Activated CD4-positive, alpha-beta T cell treated with anti-CD3 and anti-CD28 coated beads, Interleukin-2, amount 10 ng/mL, durations not matched to agents 7 days and 5 days (primary cell): ENCODE data around the gene TM9SF1. TPM values are rescaled to one million over a fixed set of nuclear protein-coding genes. Genes with fewer than 3 reads are reported as not detected.

Experiments
- CTCF ChIA-PET: fragments of 350-600 bp; sonication (Branson Sonifier 250); formaldehyde crosslinking; loops from one replicate; lab custom pipeline; 2021; ENCODE audit warnings: antibody characterized with exemption; lab: Charles Lee
- POLR2A ChIA-PET: fragments of 350-600 bp; sonication (Branson Sonifier 250); formaldehyde crosslinking; loops from one replicate; lab custom pipeline; 2021; ENCODE audit warnings: antibody characterized with exemption; lab: Charles Lee
- DNase-seq: peaks from one replicate; pipeline ENCODE4 v3.0.0-alpha.2; 2020
- H3K27ac Mint-ChIP-seq: one replicate; pipeline ENCODE4 v1.8.0; 2021; ENCODE audit warnings: mild to moderate bottlenecking, moderate library complexity, mixed read lengths
- H3K27me3 Mint-ChIP-seq: one replicate; pipeline ENCODE4 v1.8.0; 2021; ENCODE audit warnings: mixed read lengths
- H3K36me3 Mint-ChIP-seq: one replicate; pipeline ENCODE4 v1.8.0; 2021; ENCODE audit warnings: low read depth, mixed read lengths
- H3K4me1 Mint-ChIP-seq: one replicate; pipeline ENCODE4 v1.8.0; 2021; ENCODE audit warnings: mixed read lengths
- H3K4me3 Mint-ChIP-seq: one replicate; pipeline ENCODE4 v1.8.0; 2021; ENCODE audit warnings: mild to moderate bottlenecking, moderate library complexity, mixed read lengths
- H3K9me3 Mint-ChIP-seq: one replicate; pipeline ENCODE4 v1.8.0; 2021; ENCODE audit warnings: mixed read lengths
- total RNA-seq, 2 experiments: library from RNA; stranded (reverse); gene quantifications; one replicate each; pipeline ENCODE4 v1.2.3, GENCODE V29; 2021

The TM9SF1 gene
- total RNA-seq, 2 experiments from 2014 or later: 28.6 to 33.2 TPM

DNA sequence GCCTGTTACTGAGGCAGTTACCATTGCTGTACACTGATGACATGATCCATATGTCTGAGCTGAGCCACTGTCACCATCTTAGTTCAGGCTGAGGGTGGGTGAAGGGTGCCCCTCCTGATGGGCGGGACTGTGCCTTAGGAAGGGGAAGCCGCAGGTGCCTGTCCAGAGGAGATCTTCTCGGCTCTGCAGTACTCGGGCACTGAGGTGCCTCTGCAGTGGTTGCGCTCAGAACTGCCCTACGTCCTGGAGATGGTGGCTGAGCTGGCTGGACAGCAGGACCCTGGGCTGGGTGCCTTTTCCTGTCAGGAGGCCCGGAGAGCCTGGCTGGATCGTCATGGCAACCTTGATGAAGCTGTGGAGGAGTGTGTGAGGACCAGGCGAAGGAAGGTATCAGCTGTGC is 44.2 kb downstream of the TM9SF1 start:
- H3K4me1 Mint-ChIP-seq: peaks cover 43% of the 10 kb centered on the region
- peaks cover 67% of the 10 kb centered on the region for H3K36me3 Mint-ChIP-seq
- no peaks in the 10 kb centered on the region for H3K27me3 Mint-ChIP-seq
- H3K27ac Mint-ChIP-seq: peak overlapping the region; percentile 66
- CTCF ChIA-PET: interaction anchor here (1.0 to 4.1 kb wide), 3 partner anchors 10 to 13 kb away, joined by 3 to 57 read pairs (median 5); partner anchors contain the start of genes EMC9 and IRF9
- POLR2A ChIA-PET: interaction anchor here (0.5 kb wide), 1 partner anchor 9 kb away, joined by 4 read pairs; no protein-coding TSS in a partner anchor
- no peaks in the 10 kb centered on the region for H3K9me3 Mint-ChIP-seq
- DNase-seq: no peak
- no peak overlapping the region for H3K4me3 Mint-ChIP-seq

DNA sequence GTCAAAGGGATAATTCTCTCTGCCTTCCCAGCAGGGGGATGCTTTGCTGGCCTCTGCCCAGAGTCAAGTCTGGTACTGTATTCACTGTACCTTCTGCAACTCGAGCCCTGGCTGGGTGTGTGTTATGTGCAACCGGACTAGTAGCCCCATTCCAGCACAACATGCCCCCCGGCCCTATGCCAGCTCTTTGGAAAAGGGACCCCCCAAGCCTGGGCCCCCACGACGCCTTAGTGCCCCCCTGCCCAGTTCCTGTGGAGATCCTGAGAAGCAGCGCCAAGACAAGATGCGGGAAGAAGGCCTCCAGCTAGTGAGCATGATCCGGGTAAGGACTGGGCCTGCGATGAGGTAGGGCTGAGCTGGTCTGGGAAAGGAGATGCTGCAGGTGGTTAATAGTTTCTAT is 44.7 kb downstream of the TM9SF1 start:
- peaks cover 46% of the 10 kb centered on the region for H3K4me1 Mint-ChIP-seq
- no peak overlapping the region for H3K4me3 Mint-ChIP-seq
- no peak for DNase-seq
- H3K27me3 Mint-ChIP-seq: no peaks in the 10 kb centered on the region
- POLR2A ChIA-PET: interaction anchor here (0.5 kb wide), 1 partner anchor 9 kb away, joined by 4 read pairs; no protein-coding TSS in a partner anchor
- peak overlapping the region; percentile 66 for H3K27ac Mint-ChIP-seq
- no peaks in the 10 kb centered on the region for H3K9me3 Mint-ChIP-seq
- CTCF ChIA-PET: interaction anchor here (0.8 to 4.1 kb wide), 4 partner anchors 11 to 285 kb away, joined by 3 to 57 read pairs (median 3); partner anchors contain the start of gene IRF9
- H3K36me3 Mint-ChIP-seq: peaks cover 67% of the 10 kb centered on the region

DNA sequence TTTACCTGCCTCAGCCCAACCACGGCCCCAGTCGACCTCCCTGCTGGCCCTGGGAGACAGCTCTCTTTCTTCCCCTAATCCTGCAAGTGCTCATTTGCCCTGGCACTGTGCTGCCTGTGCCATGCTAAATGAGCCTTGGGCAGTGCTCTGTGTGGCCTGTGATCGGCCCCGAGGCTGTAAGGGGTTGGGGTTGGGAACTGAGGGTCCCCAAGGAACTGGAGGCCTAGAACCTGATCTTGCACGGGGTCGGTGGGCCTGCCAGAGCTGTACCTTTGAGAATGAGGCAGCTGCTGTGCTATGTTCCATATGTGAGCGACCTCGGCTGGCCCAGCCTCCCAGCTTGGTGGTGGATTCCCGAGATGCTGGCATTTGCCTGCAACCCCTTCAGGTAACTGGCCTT is 45.2 kb downstream of the TM9SF1 start:
- no peak for DNase-seq
- H3K9me3 Mint-ChIP-seq: no peaks in the 10 kb centered on the region
- H3K4me3 Mint-ChIP-seq: no peak overlapping the region
- no peaks in the 10 kb centered on the region for H3K27me3 Mint-ChIP-seq
- no peak overlapping the region for H3K27ac Mint-ChIP-seq
- H3K4me1 Mint-ChIP-seq: peaks cover 49% of the 10 kb centered on the region
- H3K36me3 Mint-ChIP-seq: peaks cover 67% of the 10 kb centered on the region
- ChIA-PET POLR2A (no interaction called here), CTCF (interaction anchor here (0.5 to 4.1 kb wide), 4 partner anchors 11 to 285 kb away, joined by 3 to 57 read pairs (median 3); partner anchors contain the start of gene IRF9)

DNA sequence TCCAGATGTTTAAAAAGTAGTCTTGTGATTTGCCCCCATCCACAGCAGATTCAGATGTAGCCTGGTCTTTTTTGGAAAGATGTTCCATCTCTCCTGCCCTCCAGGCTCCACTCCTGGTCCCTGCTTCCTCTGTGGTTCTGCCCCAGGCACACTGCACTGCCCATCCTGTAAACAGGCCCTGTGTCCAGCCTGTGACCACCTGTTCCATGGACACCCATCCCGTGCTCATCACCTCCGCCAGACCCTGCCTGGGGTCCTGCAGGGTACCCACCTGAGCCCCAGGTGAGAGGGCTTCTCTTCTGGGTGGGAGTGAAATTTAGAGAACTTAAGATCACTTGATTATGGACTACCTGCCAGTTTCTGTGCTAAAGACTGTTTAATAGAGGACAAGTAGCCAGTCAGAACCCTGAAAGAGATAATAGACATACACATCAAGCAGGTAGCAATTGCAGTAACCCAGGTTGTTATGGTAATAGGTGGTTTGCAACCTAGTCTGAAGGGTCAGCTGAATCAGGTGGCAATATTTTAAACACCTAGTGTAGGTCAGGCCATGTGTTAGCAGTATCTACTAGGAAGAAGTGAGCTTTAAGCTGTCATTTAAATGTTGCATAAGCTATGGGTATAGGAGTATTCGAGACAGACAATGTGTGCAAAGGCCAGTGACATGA is 45.8 kb downstream of the TM9SF1 start:
- H3K36me3 Mint-ChIP-seq: peaks cover 67% of the 10 kb centered on the region
- H3K4me3 Mint-ChIP-seq: peak overlapping the region; percentile 100
- ChIA-PET POLR2A (no interaction called here), CTCF (interaction anchor here (0.5 to 4.6 kb wide), 4 partner anchors 11 to 40 kb away, joined by 3 to 69 read pairs (median 34); partner anchors contain the start of gene IRF9)
- no peaks in the 10 kb centered on the region for H3K27me3 Mint-ChIP-seq
- peaks cover 50% of the 10 kb centered on the region for H3K4me1 Mint-ChIP-seq
- H3K9me3 Mint-ChIP-seq: no peaks in the 10 kb centered on the region
- H3K27ac Mint-ChIP-seq: no peak overlapping the region
- no peak for DNase-seq

DNA sequence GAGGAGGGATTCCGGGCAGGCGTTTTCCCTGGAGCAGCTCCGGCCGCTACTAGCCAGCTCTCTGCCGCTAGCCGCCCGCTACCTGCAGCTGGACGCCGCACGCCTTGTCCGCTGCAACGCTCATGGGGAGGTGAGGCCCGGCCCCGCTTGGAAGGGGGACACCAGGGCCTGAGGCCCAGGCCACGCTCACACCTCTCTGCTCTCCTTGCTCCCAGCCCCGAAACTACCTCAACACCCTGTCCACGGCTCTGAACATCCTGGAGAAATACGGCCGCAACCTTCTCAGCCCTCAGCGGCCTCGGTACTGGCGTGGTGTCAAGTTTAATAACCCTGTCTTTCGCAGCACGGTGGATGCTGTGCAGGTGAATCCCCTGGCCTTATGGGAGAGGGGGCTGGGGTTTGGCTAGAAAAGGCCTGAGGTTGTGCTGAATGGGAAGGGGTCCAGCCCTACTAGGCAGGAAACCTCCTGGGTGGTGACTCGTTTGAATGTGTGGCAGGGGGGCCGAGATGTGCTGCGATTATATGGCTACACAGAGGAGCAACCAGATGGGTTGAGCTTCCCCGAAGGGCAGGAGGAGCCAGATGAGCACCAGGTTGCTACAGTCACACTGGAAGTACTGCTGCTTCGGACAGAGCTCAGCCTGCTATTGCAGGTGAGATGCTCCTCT is 47.3 kb downstream of the TM9SF1 start:
- no peak for DNase-seq
- no peaks in the 10 kb centered on the region for H3K9me3 Mint-ChIP-seq
- ChIA-PET POLR2A (interaction anchor here (0.7 to 3.6 kb wide), 2 partner anchors 13 to 33 kb away, joined by 3 to 25 read pairs; partner anchors contain the start of genes DCAF11, IRF9 and NRL), CTCF (interaction anchor here (0.6 to 4.6 kb wide), 7 partner anchors 10 to 1119 kb away, joined by 3 to 69 read pairs (median 7); partner anchors contain the start of genes IRF9, KHNYN and PSME1)
- peak overlapping the region; percentile 85 for H3K27ac Mint-ChIP-seq
- H3K36me3 Mint-ChIP-seq: peaks cover 79% of the 10 kb centered on the region
- H3K4me3 Mint-ChIP-seq: peak overlapping the region; percentile 100
- H3K27me3 Mint-ChIP-seq: no peaks in the 10 kb centered on the region
- peaks cover 65% of the 10 kb centered on the region for H3K4me1 Mint-ChIP-seq

DNA sequence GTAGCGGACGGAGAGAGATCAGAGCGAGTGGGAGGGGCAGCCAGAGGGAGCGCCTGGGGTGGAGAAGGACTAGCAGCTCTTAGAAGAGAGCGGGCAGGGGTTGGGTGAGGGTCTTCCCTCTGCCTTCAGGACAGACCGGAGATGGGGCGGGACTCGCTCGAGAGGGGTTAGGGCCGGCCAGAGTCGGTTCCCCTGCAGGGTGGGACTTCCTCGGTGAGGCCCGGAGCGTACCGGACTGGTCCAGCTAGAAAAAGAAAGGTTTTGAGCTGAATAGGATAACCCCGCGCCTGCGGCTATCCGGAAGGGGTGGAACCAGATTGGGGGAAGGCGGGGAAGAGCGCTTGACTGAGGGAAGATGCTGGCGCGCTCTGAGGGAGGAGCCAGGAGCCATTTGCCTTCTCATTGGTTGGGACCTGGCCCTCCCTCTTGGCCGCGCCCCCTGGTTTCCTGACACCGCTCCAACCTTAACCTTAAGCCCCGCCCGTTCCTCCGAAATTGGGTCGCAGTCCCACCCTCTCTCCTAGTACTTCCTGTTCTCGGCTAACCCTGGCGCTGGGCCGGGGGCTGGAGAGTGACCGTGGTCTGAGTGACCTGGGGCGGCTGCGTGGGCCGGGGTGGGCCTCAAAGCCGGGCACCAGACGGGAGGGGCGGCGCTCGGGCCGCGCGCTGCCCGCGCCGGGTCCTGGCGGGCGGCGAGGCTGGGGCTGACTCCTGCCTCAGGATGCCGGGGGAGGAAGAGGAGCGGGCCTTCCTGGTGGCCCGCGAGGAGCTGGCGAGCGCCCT is 48.1 kb downstream of the TM9SF1 start, which contains the start of gene RNF31:
Gene RNF31, plus strand, starts transcription at position 521 of the 783 bp plus-strand sequence. Its CDS starts 201 bp downstream, at position 722.
- H3K4me1 Mint-ChIP-seq: peaks cover 68% of the 10 kb centered on the region
- H3K27ac Mint-ChIP-seq: peak within 1 kb of the TSS; percentile 99
- H3K9me3 Mint-ChIP-seq: no peaks in the 10 kb centered on the region
- H3K27me3 Mint-ChIP-seq: no peaks in the 10 kb centered on the region
- peak; percentile 100 for DNase-seq
- CTCF ChIA-PET: interaction anchor here (0.7 to 4.6 kb wide), 8 partner anchors 10 to 284 kb away, joined by 3 to 69 read pairs (median 6); partner anchors contain the start of genes IRF9, KHNYN, MDP1 and PSME1
- POLR2A ChIA-PET: interaction anchor here (1.2 to 3.6 kb wide), 5 partner anchors 10 to 99 kb away, joined by 3 to 25 read pairs (median 7); partner anchors contain the start of genes DCAF11, IRF9, NRL and PSME1
- H3K36me3 Mint-ChIP-seq: peaks cover 78% of the 10 kb centered on the region
- peak within 1 kb of the TSS; percentile 100 for H3K4me3 Mint-ChIP-seq

DNA sequence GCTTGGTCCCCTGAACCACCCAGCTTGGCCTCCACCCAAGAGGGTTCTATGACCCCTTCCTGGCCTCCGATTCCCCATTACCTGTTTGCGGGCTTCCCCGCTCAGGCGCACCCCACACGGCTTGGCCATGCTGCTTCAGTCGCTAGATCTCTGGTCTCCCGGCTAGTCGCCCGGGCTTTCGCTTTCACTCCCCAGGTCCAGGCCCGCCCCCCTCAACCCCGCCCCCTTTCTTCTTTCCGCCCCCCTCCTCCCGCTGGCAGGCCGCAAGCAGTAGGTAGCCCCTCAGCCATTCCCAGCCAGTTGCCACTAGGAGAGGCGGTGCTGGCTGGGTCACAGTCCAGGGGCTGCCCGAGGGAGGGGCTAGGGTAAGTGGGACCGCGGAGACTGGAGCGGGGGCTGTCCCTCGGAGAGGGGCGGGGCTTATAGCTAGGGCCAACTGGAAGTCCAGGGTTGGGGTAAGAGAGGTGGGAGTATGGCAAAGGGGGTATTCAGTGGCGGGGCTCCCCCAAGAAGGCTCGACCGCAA is 48.7 kb downstream of the TM9SF1 start, which contains the start of gene PSME2:
Gene PSME2, minus strand, starts transcription at position 158 of the 525 bp plus-strand sequence. Its CDS starts 29 bp downstream, at position 129.
- Mint-ChIP-seq H3K27me3 (no peaks in the 10 kb centered on the region), H3K4me1 (peaks cover 71% of the 10 kb centered on the region), H3K4me3 (peak within 1 kb of the TSS; percentile 100), H3K36me3 (peaks cover 78% of the 10 kb centered on the region), H3K27ac (peak within 1 kb of the TSS; percentile 99), H3K9me3 (no peaks in the 10 kb centered on the region)
- POLR2A ChIA-PET: interaction anchor here (1.2 to 3.6 kb wide), 5 partner anchors 9 to 100 kb away, joined by 3 to 25 read pairs (median 7); partner anchors contain the start of genes DCAF11, IRF9, NRL and PSME1
- CTCF ChIA-PET: interaction anchor here (0.6 to 4.6 kb wide), 11 partner anchors 9 to 284 kb away, joined by 3 to 69 read pairs (median 4); partner anchors contain the start of genes IRF9, KHNYN and PSME1
- DNase-seq: peak; percentile 93

DNA sequence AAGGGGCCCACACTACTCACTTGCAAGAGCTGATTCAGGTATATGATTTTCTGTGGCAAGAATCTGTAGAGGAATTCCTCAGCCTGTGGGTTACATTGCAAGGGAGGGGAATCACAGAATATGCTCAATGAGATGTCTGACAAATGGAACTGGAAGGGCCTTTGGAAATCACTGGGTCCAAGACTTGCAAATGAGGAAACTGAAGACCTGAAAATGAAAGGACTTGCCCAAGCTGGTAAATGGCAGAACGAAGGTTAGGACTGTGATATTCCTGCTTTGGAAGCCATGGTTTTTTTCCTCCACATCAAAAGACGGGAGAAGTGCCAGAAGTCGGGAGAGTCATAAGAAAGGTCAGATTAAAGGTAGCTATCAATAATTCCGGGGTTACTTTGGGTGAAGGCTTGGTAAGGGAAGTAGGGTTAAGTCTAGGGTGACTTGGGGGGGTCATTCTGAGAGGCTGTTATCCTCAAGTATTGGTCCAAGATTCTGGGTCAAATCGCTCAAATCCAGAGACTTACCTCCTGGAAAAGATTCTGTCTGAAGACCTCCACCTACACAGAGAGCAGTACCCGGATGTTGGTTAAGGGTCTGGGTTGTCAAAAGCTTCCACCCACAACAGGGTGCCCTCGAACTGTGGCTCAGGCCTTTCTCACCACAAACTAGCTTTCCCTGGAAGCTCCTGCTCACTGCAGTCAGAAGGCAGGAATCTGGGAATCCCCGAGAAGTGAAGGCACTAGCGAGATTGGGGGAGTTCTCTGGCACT is 49.4 kb downstream of the TM9SF1 start:
- Mint-ChIP-seq H3K4me3 (peak overlapping the region; percentile 100), H3K27me3 (no peaks in the 10 kb centered on the region), H3K9me3 (no peaks in the 10 kb centered on the region), H3K4me1 (peaks cover 67% of the 10 kb centered on the region), H3K27ac (peak overlapping the region; percentile 99), H3K36me3 (peaks cover 73% of the 10 kb centered on the region)
- ChIA-PET POLR2A (interaction anchor here (1.2 to 3.6 kb wide), 4 partner anchors 8 to 101 kb away, joined by 3 to 25 read pairs (median 6); partner anchors contain the start of genes IRF9 and PSME1), CTCF (interaction anchor here (0.6 to 4.6 kb wide), 7 partner anchors 10 to 285 kb away, joined by 3 to 69 read pairs (median 3); partner anchors contain the start of genes IRF9, KHNYN and PSME1)
- peak; percentile 26 for DNase-seq

DNA sequence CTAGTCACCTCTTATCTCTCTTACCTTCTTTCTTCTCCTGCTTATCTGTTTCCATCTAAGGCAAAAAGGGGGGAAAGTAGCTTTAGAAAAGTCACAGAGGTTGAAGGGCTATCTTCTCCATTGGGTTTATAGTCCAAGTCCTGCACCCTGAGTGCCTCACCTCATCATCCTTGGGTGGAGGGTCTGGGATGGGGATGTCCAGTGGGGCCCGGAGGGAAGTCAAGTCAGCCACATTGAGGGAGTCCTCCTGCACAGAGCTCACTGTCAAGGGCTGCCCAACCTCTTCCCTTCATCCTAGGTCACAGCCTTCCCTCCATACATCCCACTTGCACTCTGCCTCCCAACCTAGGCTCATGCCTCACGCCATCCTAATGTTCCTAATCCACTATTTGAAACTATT is 50.0 kb downstream of the TM9SF1 start:
- CTCF ChIA-PET: interaction anchor here (1.0 to 4.6 kb wide), 4 partner anchors 9 to 27 kb away, joined by 3 to 69 read pairs (median 4); partner anchors contain the start of genes IRF9 and PSME1
- H3K27ac Mint-ChIP-seq: peak overlapping the region; percentile 99
- H3K36me3 Mint-ChIP-seq: peaks cover 72% of the 10 kb centered on the region
- H3K9me3 Mint-ChIP-seq: no peaks in the 10 kb centered on the region
- POLR2A ChIA-PET: interaction anchor here (3.6 kb wide), 1 partner anchor 15 kb away, joined by 25 read pairs; the partner anchor contains the start of gene IRF9
- no peaks in the 10 kb centered on the region for H3K27me3 Mint-ChIP-seq
- peaks cover 63% of the 10 kb centered on the region for H3K4me1 Mint-ChIP-seq
- peak overlapping the region; percentile 100 for H3K4me3 Mint-ChIP-seq
- DNase-seq: no peak

DNA sequence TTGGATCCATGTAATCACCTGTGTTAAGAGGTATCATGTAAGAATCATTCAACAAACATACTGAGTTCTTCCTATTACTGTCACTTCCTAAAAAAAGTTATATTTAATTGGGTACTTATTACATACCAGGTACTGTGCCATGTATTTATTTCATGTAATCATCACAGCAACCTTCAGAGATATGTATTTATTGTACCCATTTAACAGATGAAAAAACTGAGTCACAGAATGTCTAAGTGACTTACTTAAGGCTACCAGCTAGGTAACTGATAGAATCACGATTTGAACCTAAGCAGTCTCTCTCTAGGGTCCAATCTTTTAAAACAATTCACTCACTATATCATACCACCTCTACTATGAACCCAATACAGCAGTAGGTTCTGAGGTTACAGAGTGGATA is 50.8 kb downstream of the TM9SF1 start:
- peak overlapping the region; percentile 56 for H3K27ac Mint-ChIP-seq
- POLR2A ChIA-PET: no interaction called here
- no peak for DNase-seq
- H3K9me3 Mint-ChIP-seq: no peaks in the 10 kb centered on the region
- H3K4me1 Mint-ChIP-seq: peaks cover 62% of the 10 kb centered on the region
- H3K36me3 Mint-ChIP-seq: peaks cover 72% of the 10 kb centered on the region
- no peaks in the 10 kb centered on the region for H3K27me3 Mint-ChIP-seq
- H3K4me3 Mint-ChIP-seq: peak overlapping the region; percentile 100
- CTCF ChIA-PET: interaction anchor here (2.3 kb wide), 1 partner anchor 17 kb away, joined by 14 read pairs; the partner anchor contains the start of gene IRF9
